ENCODE measurements around the gene CZIB.

The CZIB gene

DNA sequence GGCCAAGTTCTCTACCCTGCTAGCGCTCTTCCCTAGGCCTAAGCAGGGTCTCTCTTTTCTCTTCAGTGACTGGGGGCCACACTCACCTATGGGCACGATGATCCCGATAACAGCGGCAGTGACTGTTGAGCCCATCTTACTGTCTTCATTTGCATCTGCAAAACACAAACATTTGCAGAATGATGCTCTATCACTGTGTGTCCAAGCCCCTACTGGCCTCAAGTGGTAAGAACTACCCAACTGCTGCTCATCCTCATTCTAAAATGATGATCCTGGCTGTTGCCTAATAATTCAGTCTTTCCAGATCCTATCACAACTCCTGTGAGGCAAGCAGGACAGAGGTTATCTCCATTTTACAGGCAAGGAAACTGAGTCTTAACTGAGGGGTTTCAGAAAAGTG lies 34.6 kb upstream of the CZIB start:
- no peaks in the 10 kb centered on the region for H3K9me3 Mint-ChIP-seq
- H3K27me3 Mint-ChIP-seq: no peaks in the 10 kb centered on the region
- ATAC-seq (replicated peaks; ENCODE audit: extremely low read depth, poor library complexity, severe bottlenecking) (no peak), DNase-seq (ENCODE audit: low spot score in 2 of 2) (no peak)
- no peaks in the 10 kb centered on the region for H3K4me1 Mint-ChIP-seq
- no peak overlapping the region for H3K4me3 Mint-ChIP-seq
- no peak overlapping the region for H3K27ac Mint-ChIP-seq (ENCODE audit: low read depth)
- H3K36me3 Mint-ChIP-seq (ENCODE audit: insufficient read depth): peaks cover 9% of the 10 kb centered on the region

- no peak for DNase-seq (ENCODE audit: low spot score in 2 of 2)
- no peaks in the 10 kb centered on the region for H3K9me3 Mint-ChIP-seq
- ATAC-seq (replicated peaks; ENCODE audit: extremely low read depth, poor library complexity, severe bottlenecking): no peak
- peaks cover 9% of the 10 kb centered on the region for H3K36me3 Mint-ChIP-seq (ENCODE audit: insufficient read depth)
- H3K27ac Mint-ChIP-seq (ENCODE audit: low read depth): no peak overlapping the region
- no peak overlapping the region for H3K4me3 Mint-ChIP-seq
- H3K4me1 Mint-ChIP-seq: no peaks in the 10 kb centered on the region
- no peaks in the 10 kb centered on the region for H3K27me3 Mint-ChIP-seq
Measured at GRCh38 chr1:53254011-53254640, 33.7 kb upstream of the CZIB start.

GRCh38 chr1:53250325-53250724 lies 29.9 kb upstream of the CZIB start:
- DNase-seq (ENCODE audit: low spot score in 2 of 2) (no peak), ATAC-seq (replicated peaks; ENCODE audit: extremely low read depth, poor library complexity, severe bottlenecking) (no peak)
- no peaks in the 10 kb centered on the region for H3K4me1 Mint-ChIP-seq
- H3K4me3 Mint-ChIP-seq: no peak overlapping the region
- no peaks in the 10 kb centered on the region for H3K9me3 Mint-ChIP-seq
- H3K27ac Mint-ChIP-seq (ENCODE audit: low read depth): no peak overlapping the region
- peaks cover 3% of the 10 kb centered on the region for H3K36me3 Mint-ChIP-seq (ENCODE audit: insufficient read depth)
- no peaks in the 10 kb centered on the region for H3K27me3 Mint-ChIP-seq

DNA sequence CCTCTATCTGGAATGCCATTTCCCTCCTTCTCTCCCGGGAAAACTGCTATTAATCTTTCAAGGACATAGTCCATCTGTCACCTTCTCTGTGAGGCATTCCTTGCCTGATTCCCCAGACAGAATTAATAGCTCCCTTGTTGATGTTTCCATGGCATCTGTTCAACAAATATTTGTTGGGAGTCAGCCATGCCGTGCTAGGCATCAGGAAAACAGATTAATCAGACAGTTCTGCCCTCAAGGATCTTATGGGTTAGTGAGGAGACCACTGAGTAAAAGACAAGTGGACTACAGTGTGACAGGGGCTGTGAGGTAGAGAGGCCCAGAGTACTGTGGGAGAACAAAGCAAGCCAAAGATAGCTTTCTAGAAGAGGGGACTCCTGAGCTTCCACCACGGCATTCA lies 29.3 kb upstream of the CZIB start:
- H3K4me3 Mint-ChIP-seq: no peak overlapping the region
- ATAC-seq (replicated peaks; ENCODE audit: extremely low read depth, poor library complexity, severe bottlenecking) (no peak), DNase-seq (ENCODE audit: low spot score in 2 of 2) (no peak)
- no peaks in the 10 kb centered on the region for H3K9me3 Mint-ChIP-seq
- H3K27ac Mint-ChIP-seq (ENCODE audit: low read depth): no peak overlapping the region
- H3K36me3 Mint-ChIP-seq (ENCODE audit: insufficient read depth): peaks cover 3% of the 10 kb centered on the region
- no peaks in the 10 kb centered on the region for H3K27me3 Mint-ChIP-seq
- no peaks in the 10 kb centered on the region for H3K4me1 Mint-ChIP-seq

GRCh38 chr1:53246261-53247134 lies 26.1 kb upstream of the CZIB start:
- no peak overlapping the region for H3K27ac Mint-ChIP-seq (ENCODE audit: low read depth)
- no peak for ATAC-seq (replicated peaks; ENCODE audit: extremely low read depth, poor library complexity, severe bottlenecking)
- no peak for DNase-seq (ENCODE audit: low spot score in 2 of 2)
- no peaks in the 10 kb centered on the region for H3K9me3 Mint-ChIP-seq
- no peaks in the 10 kb centered on the region for H3K27me3 Mint-ChIP-seq
- no peak overlapping the region for H3K4me3 Mint-ChIP-seq
- H3K36me3 Mint-ChIP-seq (ENCODE audit: insufficient read depth): peaks cover 3% of the 10 kb centered on the region
- H3K4me1 Mint-ChIP-seq: no peaks in the 10 kb centered on the region

GRCh38 chr1:53244141-53244540 lies 23.7 kb upstream of the CZIB start:
- Mint-ChIP-seq H3K27ac (ENCODE audit: low read depth) (no peak overlapping the region), H3K4me1 (peaks cover under 1% of the 10 kb centered on the region), H3K27me3 (no peaks in the 10 kb centered on the region), H3K4me3 (no peak overlapping the region), H3K9me3 (no peaks in the 10 kb centered on the region), H3K36me3 (ENCODE audit: insufficient read depth) (peaks cover 2% of the 10 kb centered on the region)
- DNase-seq (ENCODE audit: low spot score in 2 of 2) (no peak), ATAC-seq (replicated peaks; ENCODE audit: extremely low read depth, poor library complexity, severe bottlenecking) (no peak)

- H3K9me3 Mint-ChIP-seq: no peaks in the 10 kb centered on the region
- no peak overlapping the region for H3K27ac Mint-ChIP-seq (ENCODE audit: low read depth)
- H3K4me3 Mint-ChIP-seq: no peak overlapping the region
- H3K4me1 Mint-ChIP-seq: peaks cover 15% of the 10 kb centered on the region
- DNase-seq (ENCODE audit: low spot score in 2 of 2) (no peak), ATAC-seq (replicated peaks; ENCODE audit: extremely low read depth, poor library complexity, severe bottlenecking) (no peak)
- H3K27me3 Mint-ChIP-seq: no peaks in the 10 kb centered on the region
- peaks cover 8% of the 10 kb centered on the region for H3K36me3 Mint-ChIP-seq (ENCODE audit: insufficient read depth)
Measured at GRCh38 chr1:53242381-53242780, 21.9 kb upstream of the CZIB start.

- peaks cover 8% of the 10 kb centered on the region for H3K36me3 Mint-ChIP-seq (ENCODE audit: insufficient read depth)
- ATAC-seq (replicated peaks; ENCODE audit: extremely low read depth, poor library complexity, severe bottlenecking) (no peak), DNase-seq (ENCODE audit: low spot score in 2 of 2) (no peak)
- peaks cover 18% of the 10 kb centered on the region for H3K4me1 Mint-ChIP-seq
- H3K27ac Mint-ChIP-seq (ENCODE audit: low read depth): no peak overlapping the region
- H3K9me3 Mint-ChIP-seq: no peaks in the 10 kb centered on the region
- no peak overlapping the region for H3K4me3 Mint-ChIP-seq
- no peaks in the 10 kb centered on the region for H3K27me3 Mint-ChIP-seq
Measured at GRCh38 chr1:53241828-53242227, 21.4 kb upstream of the CZIB start.

DNA sequence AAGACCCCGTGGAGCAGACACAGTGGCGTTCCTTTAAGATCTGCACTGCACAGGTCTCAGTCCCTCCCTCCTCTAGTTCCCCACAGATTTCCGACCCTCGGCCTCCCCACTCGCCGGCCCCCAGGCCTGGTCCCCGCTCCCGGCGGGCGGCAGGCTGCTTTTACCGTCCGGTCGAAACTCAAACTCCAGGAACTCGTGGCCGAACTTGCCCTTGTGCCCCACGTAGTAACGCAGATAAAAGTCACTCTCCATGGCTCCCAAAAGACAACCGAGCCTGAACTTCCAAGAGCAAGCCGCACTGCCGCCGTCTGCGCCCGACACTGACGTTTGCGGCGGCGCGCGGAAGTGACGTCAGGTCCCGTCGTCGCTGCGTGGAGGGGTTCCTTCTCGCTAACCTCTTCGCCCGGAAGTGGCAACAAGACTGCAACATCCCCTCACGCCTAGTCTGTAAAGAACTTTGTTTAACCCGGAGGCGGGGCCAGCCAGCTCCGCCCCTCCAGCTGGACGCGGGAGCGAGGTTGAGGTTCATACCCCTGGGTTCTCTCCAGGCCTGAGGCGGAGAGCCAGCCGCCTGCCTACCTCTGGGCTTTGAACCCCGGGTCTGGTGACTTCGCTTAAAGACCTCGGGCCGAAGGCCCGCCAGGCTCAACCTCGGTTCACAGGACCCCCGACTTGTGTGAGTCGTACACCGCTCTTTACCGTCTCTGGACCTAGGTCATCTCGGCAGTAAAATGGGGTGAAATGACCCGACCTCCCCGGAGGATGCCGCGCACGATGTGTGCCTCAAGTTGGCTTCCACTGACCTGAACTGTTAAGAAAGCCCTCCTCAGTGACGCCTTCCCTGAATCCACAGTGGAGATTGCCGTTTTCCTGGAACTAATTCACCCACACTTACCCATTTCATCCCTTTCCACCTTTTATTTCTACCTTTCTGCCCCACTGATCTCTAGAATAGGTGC lies 18.0 kb upstream of the CZIB start, which contains the start of gene MAGOH:
TSS of gene MAGOH (minus strand) at position 322 of the 959 bp plus-strand sequence. CDS start at position 252, 70 bp downstream.
- ATAC-seq (replicated peaks; ENCODE audit: extremely low read depth, poor library complexity, severe bottlenecking) (peak; percentile 98), DNase-seq (ENCODE audit: low spot score in 2 of 2) (peak; percentile 92 to 94)
- no peaks in the 10 kb centered on the region for H3K9me3 Mint-ChIP-seq
- H3K36me3 Mint-ChIP-seq (ENCODE audit: insufficient read depth): peaks cover 29% of the 10 kb centered on the region
- H3K4me3 Mint-ChIP-seq: peak within 1 kb of the TSS; percentile 100
- peak within 1 kb of the TSS; percentile 98 for H3K27ac Mint-ChIP-seq (ENCODE audit: low read depth)
- H3K4me1 Mint-ChIP-seq: peaks cover 29% of the 10 kb centered on the region
- no peaks in the 10 kb centered on the region for H3K27me3 Mint-ChIP-seq

DNA sequence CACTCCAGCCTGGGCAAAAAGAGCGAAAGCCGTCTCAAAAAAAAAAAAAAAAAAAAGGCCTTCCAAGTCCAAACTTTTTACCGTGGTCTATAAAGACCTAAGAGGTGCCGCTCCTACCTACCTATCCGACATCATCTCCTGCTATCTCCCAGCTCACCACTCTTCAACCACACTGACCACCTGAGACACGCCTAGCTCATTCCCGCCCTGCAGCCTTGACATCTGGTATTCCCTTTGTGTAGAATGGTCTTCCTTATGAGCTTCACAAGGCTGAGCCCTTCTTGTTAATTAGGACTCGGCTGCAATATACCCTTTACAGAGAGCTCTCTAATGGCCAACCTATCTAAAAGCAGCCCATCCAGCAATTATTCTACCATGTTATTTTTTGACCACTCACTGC lies 17.2 kb upstream of the CZIB start:
- Mint-ChIP-seq H3K4me1 (peaks cover 29% of the 10 kb centered on the region), H3K27ac (ENCODE audit: low read depth) (peak overlapping the region; percentile 98), H3K9me3 (no peaks in the 10 kb centered on the region), H3K27me3 (no peaks in the 10 kb centered on the region), H3K4me3 (peak overlapping the region; percentile 100), H3K36me3 (ENCODE audit: insufficient read depth) (peaks cover 34% of the 10 kb centered on the region)
- no peak for DNase-seq (ENCODE audit: low spot score in 2 of 2)
- ATAC-seq (replicated peaks; ENCODE audit: extremely low read depth, poor library complexity, severe bottlenecking): no peak

DNA sequence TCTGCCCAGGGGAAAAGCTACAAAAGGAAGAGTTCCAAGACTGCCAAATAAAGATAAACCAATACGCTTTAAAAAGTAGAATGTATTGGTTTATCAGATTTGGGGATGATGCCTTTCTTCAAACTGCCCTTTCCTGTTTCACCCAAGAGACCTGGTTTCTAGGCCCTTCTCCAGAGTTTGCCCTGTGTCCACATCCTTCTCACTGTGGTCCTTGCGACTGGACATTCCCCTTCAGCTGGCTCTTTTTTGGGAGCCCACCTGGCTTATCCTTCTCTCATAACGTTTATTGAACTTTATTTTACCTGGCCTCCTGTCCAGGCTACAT lies 490 bp upstream of the CZIB start:
- ATAC-seq (replicated peaks; ENCODE audit: extremely low read depth, poor library complexity, severe bottlenecking) (no peak), DNase-seq (ENCODE audit: low spot score in 2 of 2) (no peak)
- Mint-ChIP-seq H3K4me1 (peaks cover 24% of the 10 kb centered on the region), H3K27ac (ENCODE audit: low read depth) (peak overlapping the region; percentile 93), H3K4me3 (peak overlapping the region; percentile 92), H3K27me3 (no peaks in the 10 kb centered on the region), H3K9me3 (no peaks in the 10 kb centered on the region), H3K36me3 (ENCODE audit: insufficient read depth) (peaks cover 14% of the 10 kb centered on the region)

GRCh38 chr1:53219711-53220110 lies 723 bp downstream of the CZIB start:
- H3K4me3 Mint-ChIP-seq: peak overlapping the region; percentile 92
- H3K9me3 Mint-ChIP-seq: no peaks in the 10 kb centered on the region

More at GRCh38 chr1:53219711-53220110, 723 bp downstream of the CZIB start:
- H3K27me3 Mint-ChIP-seq: no peaks in the 10 kb centered on the region
- H3K4me1 Mint-ChIP-seq: peaks cover 24% of the 10 kb centered on the region
- H3K36me3 Mint-ChIP-seq (ENCODE audit: insufficient read depth): peaks cover 19% of the 10 kb centered on the region
- DNase-seq (ENCODE audit: low spot score in 2 of 2): no peak
- peak overlapping the region; percentile 93 for H3K27ac Mint-ChIP-seq (ENCODE audit: low read depth)
- no peak for ATAC-seq (replicated peaks; ENCODE audit: extremely low read depth, poor library complexity, severe bottlenecking)

All from central memory CD8-positive, alpha-beta T cell (primary cell).